LNCaP clone FGC (cell line): ENCODE results near the gene NDST4.

ENCODE experiments used
- DNase-seq: peaks from one replicate; pipeline ENCODE4 v3.0.0-alpha.2; 2011; ENCODE audit warnings: low read depth
- H3K4me3 ChIP-seq: 2 replicates; pipeline ENCODE4 v1.5.1; 2011; ENCODE audit warnings: mild to moderate bottlenecking, low read depth, low read length, control low read depth
- CTCF ChIP-seq: IDR thresholded peaks from 2 replicates; pipeline ENCODE4 v1.5.1; 2012; ENCODE audit warnings: mild to moderate bottlenecking; ENCODE audit not compliant: control insufficient read depth, insufficient read depth; ENCODE audit errors: extremely low read depth

Gene NDST4

GRCh38 chr4:115110191-115111181, 2.9 kb downstream of the NDST4 start:
- peak; percentile 60 for DNase-seq
- no peak for TF ChIP-seq CTCF
- H3K4me3 ChIP-seq = no peak overlapping the region

- H3K4me3 ChIP-seq = no peak overlapping the region
- no peak for DNase-seq
- no peak for TF ChIP-seq CTCF
Observed at GRCh38 chr4:115108850-115109249, 4.6 kb downstream of the NDST4 start.

GRCh38 chr4:115107411-115107810, 6.0 kb downstream of the NDST4 start:
- no peak overlapping the region for H3K4me3 ChIP-seq
- TF ChIP-seq CTCF = no peak
- DNase-seq = no peak

- H3K4me3 ChIP-seq = no peak overlapping the region
- TF ChIP-seq CTCF = no peak
- no peak for DNase-seq
Observed at GRCh38 chr4:115101675-115102074, 11.7 kb downstream of the NDST4 start.

GRCh38 chr4:115090483-115091075, 22.8 kb downstream of the NDST4 start:
- TF ChIP-seq CTCF = peak; percentile 43
- peak; percentile 10 for DNase-seq
- no peak overlapping the region for H3K4me3 ChIP-seq

GRCh38 chr4:115082633-115083032, 30.8 kb downstream of the NDST4 start:
- H3K4me3 ChIP-seq = no peak overlapping the region
- DNase-seq = no peak
- no peak for TF ChIP-seq CTCF

GRCh38 chr4:115076691-115077090, 36.7 kb downstream of the NDST4 start:
- no peak for DNase-seq
- TF ChIP-seq CTCF = no peak
- no peak overlapping the region for H3K4me3 ChIP-seq
